Ovary (tissue), 9 donors: ENCODE measurements around the gene TKFC. TPM values are rescaled to one million over a fixed set of nuclear protein-coding genes. Genes with fewer than 3 reads are reported as not detected.

Experiments
- DNase-seq, 5 donors: peaks; one replicate each; pipeline ENCODE4 v3.0.0-alpha.2; 2019 to 2020
- H3K27ac ChIP-seq, 2 donors: fragments of 200-600 bp; one replicate each; pipeline versions ENCODE4 v1.5.1 to v1.8.0; 2019 to 2022
- H3K27me3 ChIP-seq: fragments of 200-600 bp; one replicate; pipeline ENCODE4 v1.8.0; 2022
- H3K36me3 ChIP-seq: fragments of 200-600 bp; sonication (generic); one replicate; pipeline ENCODE4 v1.5.1; 2019
- H3K4me1 ChIP-seq: one replicate; pipeline ENCODE4 v1.8.1; 2013; ENCODE audit warnings: mild to moderate bottlenecking, moderate library complexity; ENCODE audit not compliant: insufficient read depth
- H3K4me3 ChIP-seq: fragments of 200-600 bp; sonication (generic); one replicate; pipeline ENCODE4 v1.5.1; 2017
- H3K9me3 ChIP-seq, 2 donors: fragments of 200-600 bp in 1 of 2; sonication (generic) in 1 of 2; one replicate each; pipeline versions ENCODE4 v1.5.1 to v1.8.1; 2013 to 2019; ENCODE audit warnings: mild to moderate bottlenecking in 1 of 2, moderate library complexity in 1 of 2
- CTCF ChIP-seq, 3 donors: fragments of 450-650 bp in 2 of 3; fragments of 200-600 bp in 1 of 3; IDR thresholded peaks; one replicate each; pipeline versions ENCODE4 v1.5.1 to v1.8.0; 2016 to 2022; ENCODE audit warnings: antibody characterized with exemption in 3 of 3, mild to moderate bottlenecking in 1 of 3
- EP300 ChIP-seq: sonication (generic); formaldehyde crosslinking; IDR thresholded peaks from one replicate; pipeline ENCODE4 v1.6.1; 2017; ENCODE audit warnings: antibody characterized with exemption
- POLR2A ChIP-seq: fragments of 450-650 bp; IDR thresholded peaks from one replicate; pipeline ENCODE4 v1.6.1; 2017; ENCODE audit warnings: antibody characterized with exemption, mild to moderate bottlenecking, moderate library complexity
- WGBS, 3 donors: extraction: QIAGEN DNeasy Blood & Tissue Kit in 1 of 3; methylation state at CpG; one replicate each; pipeline versions ENCODE4 v1.1.5 to v1.1.7; 2013 to 2017; 5-methylcytosine and 5-hydroxymethylcytosine counted together
- intact Hi-C, 4 donors: fragments of 100-400 bp; cut with DNase I; formaldehyde crosslinking; loops; one replicate each; pipeline versions ENCODE4 v1.11.0 to v1.15.1; 2022 to 2023
- polyA plus RNA-seq, 2 donors: library from polyadenylated mRNA; stranded (reverse); fragments of 200-250 nt in 1 of 2; fragments of 350-450 nt in 1 of 2; fragmentation: Illumina TruSeq in 1 of 2; extraction: RNeasy Lipid Tissue Mini Kit (QIAGEN cat#74804) in 1 of 2; gene quantifications; one replicate each; pipeline ENCODE4 v1.2.3, GENCODE V29; 2013 to 2014
- total RNA-seq, 7 donors: library from RNA; depleted of rRNA in 2 of 7; stranded (reverse); fragments of >200 nt in 2 of 7; fragmentation: NEBNext Ultra II Directional in 3 of 7; extraction: Animal tissue kit (Norgen Biotek cat#: 25700) in 3 of 7; gene quantifications; one replicate each; pipeline versions ENCODE4 v1.1.0 to v1.2.4, GENCODE V29; 2016 to 2023
- donor health status: DM: no; HTN: no; CAD: no; lungs with moderate emphysema.
- donor health status: DM: no; HTN: no; CAD: no.
- donor health status: Bipolar disorder and iron deficiency.
- donor health status: DM: yes; HTN: yes; CAD: no.
- donor health status: DM: no; HTN: no; CAD: no.
- donor health status: DM: yes; HTN: yes; CAD: no.

Gene TKFC
- total and polyA plus RNA-seq, 9 donors, result 19.0 to 41.4 (median 30.4) TPM

- H3K4me1 ChIP-seq, result peaks cover 22% of the 10 kb centered on the region
- H3K36me3 ChIP-seq, result no peaks in the 10 kb centered on the region
- no peak overlapping the region for H3K4me3 ChIP-seq
- H3K9me3 ChIP-seq, result no peaks in the 10 kb centered on the region
- H3K27ac ChIP-seq, result no peak overlapping the region
- TF ChIP-seq CTCF (IDR thresholded peaks at IDR 0.05), result no peak
- TF ChIP-seq POLR2A, result no peak
- no peak for TF ChIP-seq EP300
- intact Hi-C loops, result no loop called here
- DNase-seq, result no peak
- no peaks in the 10 kb centered on the region for H3K27me3 ChIP-seq
- 88 to 89% (median 88%) methylated on average over 8 of the region's 8 CpGs for WGBS, 3 donors
These were observed 39.8 kb downstream of the TKFC start for GRCh38 chr11:61372659-61373420.

DNA sequence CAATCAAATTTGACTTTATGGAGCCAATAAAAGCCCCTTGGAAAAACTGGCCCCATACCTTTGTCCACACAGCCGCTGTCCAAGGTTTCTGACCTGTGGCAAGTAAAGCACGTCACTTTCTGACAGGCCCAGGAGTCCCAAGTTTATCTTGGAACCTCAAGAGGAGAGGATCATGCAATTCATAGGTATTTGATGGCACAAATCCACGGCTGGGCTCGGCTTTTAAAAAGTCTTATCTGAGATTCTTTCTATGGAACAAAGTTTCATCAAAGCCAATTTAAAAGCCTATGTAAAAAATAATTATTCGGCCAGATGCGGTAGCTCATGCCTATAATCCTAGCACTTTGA is 42.7 kb downstream of the TKFC start:
- peaks cover 12% of the 10 kb centered on the region for H3K4me1 ChIP-seq
- intact Hi-C loops, result no loop called here
- no peaks in the 10 kb centered on the region for H3K27me3 ChIP-seq
- TF ChIP-seq POLR2A, result no peak
- 69 to 77% (median 75%) methylated on average over 6 of the region's 6 CpGs for WGBS, 3 donors
- no peak overlapping the region for H3K4me3 ChIP-seq
- H3K36me3 ChIP-seq, result no peaks in the 10 kb centered on the region
- H3K9me3 ChIP-seq, result no peaks in the 10 kb centered on the region
- no peak overlapping the region for H3K27ac ChIP-seq
- no peak for DNase-seq

GRCh38 chr11:61377461-61378160 is 44.6 kb downstream of the TKFC start:
- 86 to 94% (median 90%) methylated on average over 6 of the region's 6 CpGs for WGBS, 3 donors
- no peak for TF ChIP-seq EP300
- TF ChIP-seq POLR2A, result no peak
- no peak for TF ChIP-seq CTCF (IDR thresholded peaks at IDR 0.05)
- no peak for DNase-seq
- Histone ChIP-seq H3K4me1 (peaks cover 8% of the 10 kb centered on the region), H3K4me3 (no peak overlapping the region), H3K27me3 (no peaks in the 10 kb centered on the region), H3K9me3 (no peaks in the 10 kb centered on the region), H3K27ac (no peak overlapping the region), H3K36me3 (no peaks in the 10 kb centered on the region)
- intact Hi-C loops, result no loop called here

DNA sequence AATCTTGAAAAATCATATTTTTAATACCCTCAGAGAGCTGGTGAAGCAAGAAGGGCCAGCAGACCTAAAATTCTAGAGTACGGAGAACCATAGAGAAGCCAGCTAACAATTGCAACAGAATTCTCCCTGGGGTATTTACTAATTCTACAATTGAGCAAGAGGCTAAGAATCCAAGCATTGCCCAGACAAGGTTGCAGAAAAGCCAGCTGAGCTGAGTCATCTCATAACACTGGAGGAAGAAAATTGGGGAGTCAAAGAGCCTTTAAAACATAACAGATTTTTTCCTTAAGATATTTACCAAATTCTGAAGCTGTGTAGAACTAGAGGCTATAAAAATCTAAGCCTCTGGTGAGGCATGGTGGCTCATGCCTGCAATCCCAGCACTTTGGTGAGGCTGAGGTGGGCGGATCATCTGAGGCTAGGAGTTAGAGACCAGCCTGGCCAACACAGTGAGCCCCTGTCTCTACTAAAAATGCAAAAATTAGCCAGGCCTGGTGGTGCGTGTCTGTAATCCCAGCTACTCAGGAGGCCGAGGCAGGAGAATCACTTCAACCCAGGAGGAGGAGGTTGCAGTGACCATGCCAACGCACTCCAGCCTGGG is 45.8 kb downstream of the TKFC start:
- DNase-seq, result peak in 3 of 5 donors; percentile 56 to 80 (median 69)
- Histone ChIP-seq H3K9me3 (no peaks in the 10 kb centered on the region), H3K4me3 (no peak overlapping the region), H3K27ac (peak overlapping the region in 1 of 2 donors; percentile 68), H3K27me3 (no peaks in the 10 kb centered on the region), H3K36me3 (no peaks in the 10 kb centered on the region), H3K4me1 (peaks cover 8% of the 10 kb centered on the region)
- intact Hi-C loops, result no loop called here
- WGBS, 3 donors, result 28 to 47% (median 30%) methylated on average over 5 of the region's 5 CpGs
- TF ChIP-seq CTCF (IDR thresholded peaks at IDR 0.05) (no peak), EP300 (peak; percentile 46), POLR2A (no peak)
